ENCODE results near the gene SH3GL2.
"Not testable (repeated sequence)": the region's sequence is repeated elsewhere in the genome, so short reads cannot be mapped to it uniquely, and the experiment has no call there.

SH3GL2 gene

DNA sequence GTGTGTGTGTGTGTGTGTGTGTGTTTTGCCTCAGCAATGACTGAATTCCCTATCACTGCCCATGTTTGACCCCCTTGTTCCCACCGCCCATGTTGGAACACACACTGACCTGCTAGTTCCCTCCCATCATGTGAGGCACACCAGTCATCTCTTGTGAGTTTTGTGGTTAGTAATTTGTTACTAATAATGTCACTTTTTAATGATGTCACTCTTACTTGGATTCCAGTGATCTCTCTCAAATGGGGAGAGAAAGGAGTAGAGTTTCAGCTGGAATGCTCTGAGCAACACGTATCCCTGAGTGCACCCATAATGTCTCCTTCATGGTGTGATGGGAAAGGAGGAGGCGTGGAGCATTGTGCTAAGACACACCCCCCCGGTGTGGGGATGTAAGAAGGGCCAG, 172.6 kb downstream of the SH3GL2 start:
- DNase-seq (ENCODE audit: low read depth, low spot score) = no peak
- no peak overlapping the region for H3K4me3 ChIP-seq (ENCODE audit: low read depth, low read length)
- in situ Hi-C loops (cut with HindIII; ENCODE audit: low sequenced_read_pairs) = no loop called here
- no peak for TF ChIP-seq CTCF (IDR thresholded peaks at IDR 0.05; ENCODE audit: low read depth, low read length)

GRCh38 chr9:17752021-17752420, 173.2 kb downstream of the SH3GL2 start:
- H3K4me3 ChIP-seq (ENCODE audit: low read depth, low read length) = no peak overlapping the region
- in situ Hi-C loops (cut with HindIII; ENCODE audit: low sequenced_read_pairs) = no loop called here
- no peak for DNase-seq (ENCODE audit: low read depth, low spot score)
- no peak for TF ChIP-seq CTCF (IDR thresholded peaks at IDR 0.05; ENCODE audit: low read depth, low read length)

DNA sequence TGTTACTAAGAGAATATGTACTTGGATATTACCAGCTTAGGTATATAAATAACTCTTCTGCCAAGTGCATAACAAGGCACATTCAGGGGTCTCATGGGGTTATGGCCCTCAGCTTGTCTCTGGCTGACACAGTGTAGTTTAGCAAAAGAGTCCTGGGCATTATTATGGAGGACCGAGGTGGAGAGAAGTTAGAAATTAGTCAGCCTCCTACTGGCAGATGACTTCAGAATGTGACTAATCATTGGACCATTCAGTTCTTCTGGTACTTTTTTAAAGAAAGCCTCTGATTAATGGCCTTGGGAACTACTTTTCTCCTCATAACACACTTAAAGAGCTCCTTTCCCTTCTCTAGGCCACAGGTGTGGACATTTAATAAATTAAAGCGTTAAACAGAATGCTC, 178.9 kb downstream of the SH3GL2 start:
- H3K4me3 ChIP-seq (ENCODE audit: low read depth, low read length) = no peak overlapping the region
- peak; percentile 3 for DNase-seq (ENCODE audit: low read depth, low spot score)
- in situ Hi-C loops (cut with HindIII; ENCODE audit: low sequenced_read_pairs) = no loop called here
- no peak for TF ChIP-seq CTCF (IDR thresholded peaks at IDR 0.05; ENCODE audit: low read depth, low read length)

DNA sequence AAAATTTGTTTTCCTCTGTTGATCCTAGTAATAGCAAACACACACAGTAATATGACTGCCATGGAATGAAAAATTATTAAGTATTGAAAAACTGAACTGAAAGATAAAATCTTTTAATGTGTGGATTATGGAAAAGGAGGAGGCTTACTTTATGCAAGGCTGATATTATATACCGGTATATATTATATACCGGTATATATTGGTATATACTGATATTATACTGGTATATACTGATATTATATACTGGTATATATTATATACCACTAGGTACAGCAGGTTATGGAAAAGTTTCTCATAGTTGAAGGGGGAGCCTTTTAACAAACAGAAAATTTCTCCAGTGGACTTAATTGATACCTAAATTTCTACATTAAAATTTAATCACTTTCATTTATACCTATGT, 181.4 kb downstream of the SH3GL2 start:
- DNase-seq (ENCODE audit: low read depth, low spot score) = no peak
- no peak for TF ChIP-seq CTCF (IDR thresholded peaks at IDR 0.05; ENCODE audit: low read depth, low read length)
- in situ Hi-C loops (cut with HindIII; ENCODE audit: low sequenced_read_pairs) = no loop called here
- H3K4me3 ChIP-seq (ENCODE audit: low read depth, low read length) = no peak overlapping the region

DNA sequence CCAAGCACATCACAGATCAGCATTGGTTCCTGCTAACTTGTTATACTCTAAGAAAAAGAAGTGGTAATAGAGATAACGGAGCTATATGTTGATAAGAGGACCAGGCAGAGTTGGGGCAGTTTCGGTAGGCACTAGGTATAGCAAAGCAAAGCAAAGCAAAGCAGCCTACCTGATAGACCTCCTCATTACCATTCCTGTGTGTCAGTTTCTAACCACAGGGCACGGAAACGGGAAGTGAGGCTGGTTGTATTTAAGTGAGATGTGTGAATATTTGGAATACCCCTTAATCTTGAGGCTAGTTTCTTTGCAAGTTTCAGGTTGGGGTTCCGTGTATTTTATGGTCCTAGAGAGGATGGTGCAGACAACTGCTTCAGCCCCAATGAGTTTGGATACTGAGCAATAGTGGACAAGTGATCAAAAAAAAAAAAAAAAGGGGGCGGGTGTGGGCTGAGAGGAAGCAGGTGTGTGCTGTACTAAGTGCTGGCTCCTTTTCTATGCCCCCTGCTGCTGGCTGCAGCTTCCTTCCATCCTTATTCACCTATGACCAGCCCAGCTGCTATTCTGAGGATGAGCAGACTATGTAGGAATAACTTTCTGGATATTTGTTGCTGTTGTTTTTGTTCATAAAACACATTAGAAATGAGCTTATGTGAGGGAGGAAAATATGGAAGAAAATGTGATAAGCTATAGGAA, 183.3 kb downstream of the SH3GL2 start:
- DNase-seq (ENCODE audit: low read depth, low spot score) = no peak
- in situ Hi-C loops (cut with HindIII; ENCODE audit: low sequenced_read_pairs) = no loop called here
- H3K4me3 ChIP-seq (ENCODE audit: low read depth, low read length) = no peak overlapping the region
- no peak for TF ChIP-seq CTCF (IDR thresholded peaks at IDR 0.05; ENCODE audit: low read depth, low read length)

- no peak for DNase-seq (ENCODE audit: low read depth, low spot score)
- in situ Hi-C loops (cut with HindIII; ENCODE audit: low sequenced_read_pairs) = no loop called here
- no peak overlapping the region for H3K4me3 ChIP-seq (ENCODE audit: low read depth, low read length)
- no peak for TF ChIP-seq CTCF (IDR thresholded peaks at IDR 0.05; ENCODE audit: low read depth, low read length)
Observed at GRCh38 chr9:17764306-17764705, 185.4 kb downstream of the SH3GL2 start.

DNA sequence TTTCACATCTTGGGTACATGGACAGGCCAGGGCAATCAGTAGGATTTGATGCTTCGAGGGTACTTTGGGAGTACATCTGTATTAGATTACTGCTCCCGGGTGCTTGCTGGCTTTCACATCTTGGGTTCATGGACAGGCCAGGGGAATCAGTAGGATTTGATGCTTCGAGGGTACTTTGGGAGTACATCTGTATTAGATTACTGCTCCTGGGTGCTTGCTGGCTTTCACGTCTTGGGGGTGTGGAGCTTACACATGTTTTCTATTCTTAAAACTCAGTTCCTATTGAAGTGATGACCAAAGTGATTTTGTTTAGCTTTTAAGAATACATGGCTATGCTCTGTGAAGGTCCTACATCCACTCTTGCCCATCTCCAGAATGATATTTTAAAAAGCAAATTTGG, 186.3 kb downstream of the SH3GL2 start:
- H3K4me3 ChIP-seq (ENCODE audit: low read depth, low read length); in situ Hi-C loops (cut with HindIII; ENCODE audit: low sequenced_read_pairs); DNase-seq (ENCODE audit: low read depth, low spot score): not testable (repeated sequence)
